HG02938 (cell line): ENCODE data around the gene AMMECR1.
A peak's percentile ranks its signal among the peaks of the same experiment; 100 is the strongest.
"Not testable (repeated sequence)": the region's sequence is repeated elsewhere in the genome, so short reads cannot be mapped to it uniquely, and the experiment has no call there.

Experiments used
- ATAC-seq: cut with Tn5 transposase; IDR thresholded peaks from one replicate; pipeline ENCODE4 v1.9.1; 2021; ENCODE audit warnings: mild to moderate bottlenecking, moderate library complexity; ENCODE audit not compliant: unreplicated experiment

AMMECR1 gene

GRCh38 chrX:110173192-110174175, 144.4 kb downstream of the AMMECR1 start:
- ATAC-seq, result no peak

GRCh38 chrX:110172215-110172614, 145.7 kb downstream of the AMMECR1 start:
- peak; percentile 100 for ATAC-seq

- no peak for ATAC-seq
Measured at GRCh38 chrX:110171442-110171841, 146.4 kb downstream of the AMMECR1 start.

- ATAC-seq, result no peak
Measured at GRCh38 chrX:110170029-110170428, 147.9 kb downstream of the AMMECR1 start.

GRCh38 chrX:110168585-110168984, 149.3 kb downstream of the AMMECR1 start:
- ATAC-seq, result no peak

- ATAC-seq, result no peak
Measured at GRCh38 chrX:110167952-110168451, 149.9 kb downstream of the AMMECR1 start.

GRCh38 chrX:110163488-110163887, 154.4 kb downstream of the AMMECR1 start:
- no peak for ATAC-seq

- no peak for ATAC-seq
Measured at GRCh38 chrX:110162867-110163266, 155.0 kb downstream of the AMMECR1 start.

GRCh38 chrX:110162131-110162530, 155.8 kb downstream of the AMMECR1 start:
- ATAC-seq, result no peak

GRCh38 chrX:110161361-110161686, 156.6 kb downstream of the AMMECR1 start:
- no peak for ATAC-seq

- no peak for ATAC-seq
Measured at GRCh38 chrX:110159865-110160264, 158.0 kb downstream of the AMMECR1 start.

GRCh38 chrX:110159235-110159634, 158.7 kb downstream of the AMMECR1 start:
- ATAC-seq, result no peak

GRCh38 chrX:110157444-110157843, 160.4 kb downstream of the AMMECR1 start:
- ATAC-seq, result no peak

- no peak for ATAC-seq
Measured at GRCh38 chrX:110156167-110156754, 161.6 kb downstream of the AMMECR1 start.

GRCh38 chrX:110155759-110156158, 162.1 kb downstream of the AMMECR1 start:
- ATAC-seq, result no peak

- not testable (repeated sequence) for ATAC-seq
Measured at GRCh38 chrX:110154328-110154727, 163.6 kb downstream of the AMMECR1 start.

GRCh38 chrX:110153896-110154295, 164.0 kb downstream of the AMMECR1 start:
- no peak for ATAC-seq

GRCh38 chrX:110153244-110153643, 164.6 kb downstream of the AMMECR1 start:
- ATAC-seq, result no peak

- ATAC-seq, result peak; percentile 74
Measured at GRCh38 chrX:110146521-110146920, 171.4 kb downstream of the AMMECR1 start.

- no peak for ATAC-seq
Measured at GRCh38 chrX:110145854-110146253, 172.0 kb downstream of the AMMECR1 start.

- no peak for ATAC-seq
Measured at GRCh38 chrX:110145311-110145710, 172.6 kb downstream of the AMMECR1 start.
